Airway epithelial cell (primary cell): Measurements from ENCODE around the gene RIMBP3C. TPM values are rescaled to one million over a fixed set of nuclear protein-coding genes. Genes with fewer than 3 reads are reported as not detected.

Source experiments
- total RNA-seq: library from RNA; depleted of rRNA; stranded (reverse); fragments of >200 nt; gene quantifications from 2 replicates; pipeline ENCODE4 v1.2.3, GENCODE V29; 2015

Gene RIMBP3C
- total RNA-seq: 0.14 TPM in 1 of 2 replicates, not detected in the other

DNA sequence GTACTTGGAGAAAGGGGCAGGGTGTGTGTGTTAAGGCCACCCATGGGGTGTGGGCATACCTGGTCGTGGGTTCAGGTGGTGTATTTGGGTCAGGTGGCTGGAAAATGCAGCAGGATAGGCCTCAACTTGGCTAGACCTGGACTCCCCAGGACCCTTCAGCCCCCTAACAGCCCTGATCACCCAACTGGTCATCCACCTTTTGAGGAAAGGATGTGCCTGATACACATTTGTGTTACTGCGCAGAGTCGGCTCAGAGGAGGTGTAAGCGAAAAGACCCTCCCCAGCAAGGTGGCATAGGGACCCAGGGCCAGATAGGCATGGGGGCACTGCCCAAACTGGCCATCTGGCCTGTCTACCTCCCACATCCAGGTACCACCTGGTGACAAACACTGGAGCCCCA lies at the start of gene RIMBP3C:
Gene RIMBP3C (minus strand): TSS at position 101 of the 400 bp plus-strand sequence. CDS start 485 bp downstream, outside the sequence.

GRCh38 chr22:21567456-21568346 lies 16.4 kb upstream of the RIMBP3C start, which contains the start of gene UBE2L3:
UBE2L3 (plus strand) TSS chr22:21567714; CDS start chr22:21567745, 31 bp downstream.

Other genes with a start within 250 kb of the RIMBP3C start
- 0.14 TPM in 2 replicates for gene RIMBP3B, start 167.7 kb downstream of the RIMBP3C start, total RNA-seq
- gene HIC2, start 134.1 kb downstream of the RIMBP3C start, total RNA-seq: 3.3 and 4.4 TPM in 2 replicates
- gene TMEM191C, start 84.1 kb downstream of the RIMBP3C start, total RNA-seq: 1.5 and 3.8 TPM in 2 replicates
- gene UBE2L3, start 16.3 kb upstream of the RIMBP3C start, total RNA-seq: 68.7 and 82.6 TPM in 2 replicates
- 107 and 121 TPM in 2 replicates for gene YDJC, start 78.6 kb upstream of the RIMBP3C start, total RNA-seq
- gene CCDC116, start 81.3 kb upstream of the RIMBP3C start, total RNA-seq: not detected in 2 replicates
- gene SDF2L1, start 90.8 kb upstream of the RIMBP3C start, total RNA-seq: 77.9 and 95.8 TPM in 2 replicates
- 20.8 and 30.8 TPM in 2 replicates for gene PPIL2, start 114.6 kb upstream of the RIMBP3C start, total RNA-seq
- gene YPEL1, start 184.3 kb upstream of the RIMBP3C start, total RNA-seq: 0.07 TPM in 1 of 2 replicates, not detected in the other